Islet precursor cell (in vitro differentiated cells): Measurements from ENCODE around the gene PTPN4.
A peak's percentile ranks its signal among the peaks of the same experiment; 100 is the strongest.

Source experiments
- DNase-seq: peaks from one replicate; pipeline ENCODE4 v3.0.0-alpha.2; 2018

PTPN4 gene, protein sequence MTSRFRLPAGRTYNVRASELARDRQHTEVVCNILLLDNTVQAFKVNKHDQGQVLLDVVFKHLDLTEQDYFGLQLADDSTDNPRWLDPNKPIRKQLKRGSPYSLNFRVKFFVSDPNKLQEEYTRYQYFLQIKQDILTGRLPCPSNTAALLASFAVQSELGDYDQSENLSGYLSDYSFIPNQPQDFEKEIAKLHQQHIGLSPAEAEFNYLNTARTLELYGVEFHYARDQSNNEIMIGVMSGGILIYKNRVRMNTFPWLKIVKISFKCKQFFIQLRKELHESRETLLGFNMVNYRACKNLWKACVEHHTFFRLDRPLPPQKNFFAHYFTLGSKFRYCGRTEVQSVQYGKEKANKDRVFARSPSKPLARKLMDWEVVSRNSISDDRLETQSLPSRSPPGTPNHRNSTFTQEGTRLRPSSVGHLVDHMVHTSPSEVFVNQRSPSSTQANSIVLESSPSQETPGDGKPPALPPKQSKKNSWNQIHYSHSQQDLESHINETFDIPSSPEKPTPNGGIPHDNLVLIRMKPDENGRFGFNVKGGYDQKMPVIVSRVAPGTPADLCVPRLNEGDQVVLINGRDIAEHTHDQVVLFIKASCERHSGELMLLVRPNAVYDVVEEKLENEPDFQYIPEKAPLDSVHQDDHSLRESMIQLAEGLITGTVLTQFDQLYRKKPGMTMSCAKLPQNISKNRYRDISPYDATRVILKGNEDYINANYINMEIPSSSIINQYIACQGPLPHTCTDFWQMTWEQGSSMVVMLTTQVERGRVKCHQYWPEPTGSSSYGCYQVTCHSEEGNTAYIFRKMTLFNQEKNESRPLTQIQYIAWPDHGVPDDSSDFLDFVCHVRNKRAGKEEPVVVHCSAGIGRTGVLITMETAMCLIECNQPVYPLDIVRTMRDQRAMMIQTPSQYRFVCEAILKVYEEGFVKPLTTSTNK

DNA sequence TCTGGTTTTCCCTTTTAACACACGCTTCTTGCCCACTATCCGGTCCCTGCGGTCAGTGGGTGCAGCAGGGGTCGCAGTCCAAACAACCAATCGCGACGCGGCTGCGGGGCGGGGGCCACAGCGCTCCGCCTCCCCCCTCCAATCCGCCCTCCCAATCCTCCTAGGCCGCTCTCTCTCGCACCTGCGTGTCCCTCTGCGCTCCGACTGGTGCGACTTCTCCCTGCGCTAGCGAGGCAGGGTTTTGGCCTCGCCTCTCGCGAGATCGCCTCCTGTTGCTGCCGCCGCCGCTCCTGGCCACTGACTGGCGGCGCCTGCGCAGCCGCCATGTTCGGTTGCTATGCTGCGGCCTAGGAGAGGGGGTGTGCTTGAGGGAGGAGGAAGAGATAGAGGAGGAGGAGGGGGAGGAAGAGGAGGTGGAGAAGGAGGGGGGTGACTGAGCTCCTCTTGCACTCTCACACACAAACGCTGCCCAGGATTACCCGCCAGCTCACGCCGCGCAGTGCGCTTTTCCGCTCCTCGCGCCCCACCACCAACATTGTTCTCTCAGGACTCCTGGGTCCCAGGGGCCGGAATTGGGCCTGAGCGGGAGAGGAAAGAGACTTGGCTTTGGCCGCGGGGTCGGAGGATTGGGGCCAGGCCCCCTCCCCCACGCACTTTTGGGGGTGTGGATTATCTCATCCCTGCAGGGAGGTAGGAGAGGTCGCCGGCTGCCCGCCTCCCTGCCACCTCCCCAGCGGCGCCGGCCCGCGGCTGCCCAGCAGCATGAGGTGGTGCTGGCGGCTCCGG lies at the start of gene PTPN4:
PTPN4 (plus strand) TSS at position 472 of the 786 bp plus-strand sequence. CDS start 49,932 bp downstream, outside the sequence.
- peak; percentile 100 for DNase-seq

DNA sequence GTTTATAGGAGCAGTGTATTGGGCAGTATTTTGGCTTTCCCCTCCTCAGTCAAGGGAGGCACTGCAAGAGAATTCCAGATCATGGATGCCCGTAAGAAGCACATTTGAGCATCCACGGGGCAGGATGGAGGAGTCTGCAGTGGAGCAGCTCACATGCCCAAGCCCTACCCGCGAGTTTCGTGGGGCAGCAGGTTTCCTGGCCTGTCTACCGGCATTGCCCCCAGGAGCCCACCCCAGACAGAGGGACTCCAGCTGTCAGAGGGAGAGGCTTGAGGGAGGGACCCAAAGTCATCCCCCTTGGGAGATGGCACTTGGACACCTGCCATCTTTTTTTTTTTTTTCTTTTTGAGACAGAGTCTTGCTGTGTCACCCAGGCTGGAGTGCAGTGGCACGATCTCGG lies 49.4 kb upstream of the PTPN4 start:
- no peak for DNase-seq

DNA sequence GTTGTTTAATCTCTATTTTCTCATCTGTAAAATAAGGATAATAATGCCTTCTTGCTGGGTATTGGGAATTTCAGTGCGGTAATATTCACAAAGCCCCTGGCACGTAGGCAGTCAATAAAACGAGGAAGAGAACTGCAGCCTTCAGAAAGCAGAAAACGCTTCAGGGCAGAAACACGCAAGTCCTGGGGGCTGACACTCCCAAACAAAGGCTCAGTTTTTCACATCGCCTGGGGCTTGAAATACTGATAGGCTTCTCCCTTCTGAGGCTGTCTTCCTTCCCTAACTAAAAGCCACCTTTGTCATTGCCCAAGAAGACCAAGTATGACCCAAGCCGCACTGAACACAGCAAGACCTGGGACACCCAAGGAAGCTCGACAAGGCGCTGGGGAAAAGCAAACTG lies 48.4 kb upstream of the PTPN4 start:
- DNase-seq = no peak

DNA sequence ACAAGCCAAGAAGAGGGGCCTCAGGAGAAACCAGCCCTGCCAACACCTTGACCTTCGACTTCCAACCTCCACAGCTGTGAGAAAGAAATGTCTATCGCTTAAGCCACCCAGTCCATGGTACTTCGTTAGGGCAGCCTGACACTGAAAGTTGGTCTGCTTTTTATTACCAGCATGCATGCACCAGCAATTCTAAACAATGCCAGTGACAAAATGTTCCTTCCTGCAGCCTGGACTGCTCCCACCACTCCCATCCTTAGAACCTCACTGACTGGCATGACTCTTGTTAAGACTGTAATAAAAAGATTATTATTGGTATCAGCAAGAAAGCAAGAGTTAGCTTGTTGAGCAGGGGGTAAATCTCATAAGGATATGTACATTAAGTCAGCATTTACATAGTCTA lies 47.2 kb upstream of the PTPN4 start:
- DNase-seq = no peak

DNA sequence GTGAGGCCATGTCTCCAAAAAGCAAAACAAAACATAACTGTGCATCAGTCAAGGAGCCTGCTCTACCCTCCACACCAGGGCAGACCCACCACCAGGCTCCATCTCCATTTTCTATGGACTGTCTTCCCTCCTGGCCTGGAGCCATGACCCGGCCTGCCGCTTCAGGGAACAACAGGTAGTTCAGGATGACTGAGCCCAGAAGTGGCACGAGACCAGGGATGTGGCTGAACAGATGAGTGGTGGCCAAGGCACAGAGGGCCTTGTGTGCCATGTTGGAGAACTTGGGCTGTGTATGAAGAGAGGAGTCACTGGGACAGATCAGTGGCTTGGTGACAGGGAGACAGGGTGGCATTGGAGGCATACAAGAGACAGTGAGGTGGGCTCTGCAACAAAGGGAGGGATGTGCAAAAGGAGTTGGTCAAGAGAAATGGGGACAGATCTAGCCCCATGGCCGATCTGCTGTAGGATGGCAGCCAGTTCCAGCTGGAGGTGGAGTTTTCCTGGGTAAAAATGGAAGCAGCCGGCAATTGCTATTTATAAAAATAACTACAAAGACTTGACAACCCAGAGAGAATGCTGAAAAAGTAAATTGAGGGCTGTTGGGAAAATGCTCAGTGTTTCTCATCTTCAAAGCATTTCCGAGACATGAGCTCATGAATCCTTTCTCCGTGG lies 45.8 kb upstream of the PTPN4 start:
- DNase-seq = no peak

DNA sequence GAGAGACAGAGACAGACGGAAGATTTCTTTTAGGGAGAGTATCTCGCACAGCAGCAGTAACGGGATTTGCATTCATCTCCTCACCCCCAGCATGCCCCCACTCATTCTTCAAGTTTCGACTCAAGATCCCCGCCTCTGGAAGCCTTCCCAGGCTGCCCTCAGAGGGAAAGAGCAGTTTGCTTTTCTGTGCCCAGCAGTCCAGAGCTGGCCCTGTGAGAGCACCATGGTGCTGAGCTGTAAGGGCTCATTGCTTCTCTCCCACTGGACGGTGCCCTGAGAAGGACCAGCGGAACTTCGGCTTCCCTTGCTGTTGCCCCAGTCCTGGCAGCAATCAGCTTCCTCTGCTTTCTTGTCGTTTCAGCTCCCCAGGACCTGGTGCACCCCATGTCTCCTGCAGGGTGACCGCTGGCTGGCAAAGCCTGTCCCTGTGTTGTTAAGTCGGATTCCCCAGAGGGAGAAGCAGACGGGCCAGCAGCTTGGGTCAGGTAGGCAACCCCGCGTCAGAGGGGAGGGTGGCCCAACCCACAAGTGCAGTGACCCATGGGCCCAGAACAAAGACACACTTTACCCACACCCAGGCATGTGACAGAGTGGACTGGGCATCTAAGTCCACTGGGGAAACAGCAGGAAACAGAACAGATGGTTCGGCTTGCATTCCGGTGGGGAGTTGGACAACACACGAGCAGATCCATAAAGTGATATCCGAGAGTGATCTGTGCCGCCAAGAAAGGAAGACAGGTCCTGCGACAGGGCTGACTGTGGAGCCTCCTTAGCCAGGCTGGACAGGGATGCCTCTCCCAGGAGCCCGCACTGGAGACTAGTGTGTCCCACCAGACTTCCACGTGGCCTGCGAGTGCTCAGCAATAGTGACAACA lies 44.1 kb upstream of the PTPN4 start:
- no peak for DNase-seq

DNA sequence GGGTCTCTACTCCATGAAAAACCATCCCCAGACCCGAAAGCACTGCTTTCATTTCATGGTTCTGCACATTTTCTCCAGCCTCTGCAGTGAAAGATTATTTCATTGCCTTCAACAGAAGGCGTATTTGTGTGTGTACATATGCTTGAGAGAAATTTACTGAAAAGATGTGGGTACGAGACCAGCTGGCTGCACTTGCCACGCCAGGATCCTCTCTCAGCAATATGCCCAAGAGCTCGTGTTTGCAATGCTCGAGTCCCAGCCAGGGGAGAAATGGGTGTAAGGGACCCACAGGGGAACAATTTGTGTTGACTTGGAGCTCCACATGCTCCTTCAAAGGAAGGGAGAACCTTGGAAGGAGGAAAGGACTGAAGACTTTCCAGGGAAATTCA lies 43.4 kb upstream of the PTPN4 start:
- DNase-seq = no peak

DNA sequence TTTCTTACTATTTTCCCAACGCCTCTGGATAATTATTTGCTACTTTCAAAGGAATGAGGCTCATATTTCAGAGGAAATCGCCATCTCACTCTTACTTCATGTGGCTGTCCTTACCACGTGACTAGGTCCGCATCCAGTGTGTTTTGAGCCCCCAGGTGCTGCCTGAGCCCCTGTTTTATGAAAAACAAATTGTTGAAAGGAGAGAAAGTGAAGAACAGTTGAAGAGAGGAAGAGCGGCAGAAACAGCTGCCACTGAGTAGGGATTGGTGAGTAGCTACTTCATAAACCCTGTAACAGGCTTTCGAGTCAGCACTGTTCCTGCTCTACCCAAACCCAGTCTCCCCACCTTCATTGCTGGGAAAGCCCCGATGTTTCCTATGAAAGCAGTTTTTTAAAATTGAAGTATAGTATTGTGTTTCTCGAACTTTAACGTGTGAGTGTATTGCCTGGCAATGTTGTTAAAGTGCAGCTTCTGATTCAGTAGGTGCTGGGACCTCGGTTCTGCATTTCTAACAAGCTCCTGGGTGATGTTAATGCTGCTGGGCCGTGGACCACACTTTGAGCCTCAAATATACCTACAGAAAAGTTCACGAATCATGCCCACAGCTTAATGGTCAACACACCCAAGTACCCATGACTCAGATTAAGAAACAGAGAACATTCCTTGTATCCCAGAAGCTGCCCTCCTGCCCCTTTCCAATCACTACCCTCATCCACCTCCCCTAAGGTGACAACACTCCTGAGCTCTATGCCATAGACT lies 41.0 kb upstream of the PTPN4 start:
- DNase-seq = no peak

DNA sequence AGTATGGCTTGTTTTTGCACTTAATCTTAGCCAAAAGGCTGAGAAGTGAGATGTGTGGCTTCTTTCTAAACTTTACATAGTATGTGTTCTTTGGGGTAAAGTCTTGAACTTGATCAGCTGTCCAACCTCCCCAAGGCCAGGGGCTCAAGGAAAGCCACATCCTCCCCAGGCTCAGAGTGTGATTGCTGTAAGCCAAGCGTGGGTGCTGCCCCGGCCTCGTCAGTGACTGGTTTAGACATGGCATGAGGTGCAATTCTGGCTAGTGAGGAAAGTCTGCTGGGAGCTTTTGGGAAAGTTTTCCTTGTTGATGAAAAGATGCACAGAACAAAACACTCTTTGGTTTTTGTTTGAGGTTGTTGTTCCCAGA lies 40.5 kb upstream of the PTPN4 start:
- no peak for DNase-seq

DNA sequence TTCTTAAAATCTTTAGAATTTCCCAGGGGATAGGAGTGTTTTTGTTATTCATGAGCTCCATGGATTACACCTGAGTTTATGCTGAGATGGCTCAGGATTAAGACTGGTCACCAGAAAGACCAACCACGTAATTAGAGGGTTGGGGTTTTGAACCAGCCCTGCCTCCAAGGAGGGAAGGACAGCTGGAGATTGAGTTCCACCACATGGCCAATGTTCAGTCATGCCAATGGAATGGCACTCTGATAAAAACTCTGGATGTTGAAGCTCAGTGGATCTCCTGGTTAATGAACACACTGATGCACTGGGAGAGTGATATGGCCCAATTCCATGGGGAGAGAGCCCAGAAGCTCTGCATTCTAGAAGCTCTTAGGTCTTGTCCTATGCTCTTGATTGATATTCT lies 38.7 kb upstream of the PTPN4 start:
- no peak for DNase-seq

DNA sequence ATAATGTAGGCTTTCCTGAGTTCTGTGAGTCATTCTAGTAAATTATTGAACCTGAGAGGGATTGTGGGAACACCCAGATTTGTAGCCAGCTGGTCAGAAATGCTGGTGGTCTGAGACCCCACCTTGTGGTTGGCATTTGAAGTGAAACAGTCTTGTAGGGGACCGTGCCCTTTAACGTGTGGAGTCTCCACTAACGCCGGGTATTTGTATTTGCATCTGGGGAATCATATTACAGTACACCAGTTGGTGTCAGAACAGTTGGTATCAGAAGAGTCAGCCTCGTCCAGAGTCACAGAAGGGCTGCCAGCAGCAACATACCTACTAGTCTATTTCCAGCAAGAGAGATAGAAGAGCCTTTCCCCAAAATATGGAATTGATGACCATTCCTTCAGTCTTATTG lies 38.3 kb upstream of the PTPN4 start:
- DNase-seq = no peak

DNA sequence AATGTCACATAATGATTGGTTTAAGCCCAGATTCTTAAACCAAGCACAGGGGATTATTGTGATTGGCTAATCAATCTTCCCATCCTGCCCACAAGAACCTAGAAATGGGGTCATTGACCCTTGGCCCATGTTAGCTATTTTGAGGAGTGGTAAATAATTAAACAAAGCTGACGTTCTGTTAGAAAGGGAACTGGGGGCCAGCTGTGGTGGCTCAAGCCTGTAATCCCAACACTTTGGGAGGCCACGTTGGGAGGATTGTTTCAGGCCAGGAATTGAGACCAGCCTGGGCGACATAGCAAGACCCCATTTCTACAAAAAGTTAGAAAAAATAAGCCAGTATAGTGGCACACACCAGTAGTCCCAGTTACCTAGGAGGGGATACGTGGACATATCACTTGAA lies 37.8 kb upstream of the PTPN4 start:
- no peak for DNase-seq

DNA sequence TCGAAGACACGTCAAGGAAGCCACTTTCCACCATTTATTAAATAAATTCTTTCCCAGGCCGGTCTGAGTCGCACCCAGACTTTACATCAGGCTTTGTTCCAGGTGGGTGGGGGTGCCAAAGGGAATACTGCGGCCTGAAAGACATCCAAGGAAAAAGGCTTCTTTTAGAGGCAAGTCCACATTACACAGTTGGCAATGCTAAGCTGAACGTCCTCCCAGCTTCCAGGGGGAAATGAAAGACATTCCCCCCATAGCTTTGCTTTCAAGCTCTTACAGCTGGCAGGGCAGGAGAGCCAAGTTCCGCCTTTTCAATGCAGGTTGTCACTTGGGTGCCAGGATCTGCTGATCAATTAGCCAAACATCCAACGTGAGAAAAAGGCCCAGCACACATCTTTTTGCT lies 36.5 kb upstream of the PTPN4 start:
- DNase-seq = no peak

DNA sequence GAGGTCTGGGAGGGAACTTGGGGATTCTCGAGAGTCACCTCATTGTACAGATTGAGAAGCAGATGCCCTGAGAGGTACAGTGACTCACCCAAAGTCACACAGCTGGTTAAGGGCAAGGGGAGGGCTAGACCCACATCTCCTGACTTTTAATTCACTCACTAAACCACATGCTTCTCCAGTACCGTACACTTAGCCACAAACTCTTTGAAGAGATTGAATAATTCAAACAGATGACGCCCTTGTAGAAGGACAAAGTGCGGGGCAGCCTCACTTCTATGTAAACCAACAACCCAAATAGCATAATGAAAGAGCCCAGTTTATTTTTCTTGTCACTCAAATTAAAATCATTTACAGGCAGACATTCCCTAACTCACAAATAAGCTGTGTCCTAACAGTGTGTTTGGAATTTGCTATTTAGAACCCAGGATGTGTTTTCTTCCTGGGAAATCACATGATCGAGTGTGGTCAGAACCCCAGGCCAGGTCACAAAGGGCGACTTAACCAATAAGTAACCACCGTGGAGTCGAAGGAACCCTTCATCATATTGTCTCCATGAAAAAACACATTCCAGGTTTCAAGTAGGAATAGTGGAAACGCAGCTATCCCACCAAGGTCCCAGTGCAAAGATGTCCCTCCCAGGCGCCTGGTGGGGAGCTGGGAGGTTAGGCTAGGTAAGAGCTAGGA lies 35.8 kb upstream of the PTPN4 start:
- DNase-seq = peak; percentile 32

DNA sequence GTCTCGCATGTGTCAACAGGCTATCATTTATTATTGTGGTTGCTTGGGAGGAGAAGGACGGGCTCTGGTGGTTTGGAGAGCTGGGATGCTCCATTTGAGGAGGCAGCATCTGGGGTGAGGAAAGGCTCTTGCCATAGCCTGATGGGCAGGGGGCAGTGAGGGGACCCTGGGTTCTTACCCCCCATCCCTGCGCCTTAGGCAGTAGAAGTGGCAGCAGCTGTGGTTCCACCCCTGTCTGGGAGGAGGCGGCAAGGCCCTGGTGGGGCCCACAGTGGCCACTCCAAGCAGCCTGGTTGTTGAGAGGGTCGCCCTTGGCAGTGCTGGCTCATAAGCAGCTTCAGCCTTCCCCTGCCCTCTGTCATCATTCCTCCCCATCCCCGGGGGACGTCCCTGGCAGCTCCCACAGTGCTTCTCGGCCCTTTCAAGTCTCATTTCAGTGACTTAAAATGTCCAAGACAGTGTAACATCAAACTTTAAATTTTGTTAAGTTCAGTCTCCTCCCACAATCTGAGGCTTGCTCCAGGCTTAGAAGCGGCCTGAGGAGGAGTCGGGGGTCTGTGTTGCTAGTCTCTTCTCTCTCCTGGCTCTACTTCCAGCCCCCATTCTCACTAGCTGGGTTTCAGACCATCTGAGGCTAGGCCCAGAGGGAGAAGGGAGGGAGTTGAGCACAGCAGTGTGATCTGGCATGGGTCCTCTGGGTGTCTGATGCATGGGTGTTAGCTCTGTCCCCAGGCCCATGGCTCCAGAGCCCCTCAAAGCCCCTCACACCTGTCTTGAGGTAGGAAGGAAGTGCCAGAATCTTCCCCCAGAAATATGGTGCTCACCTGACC lies 34.9 kb upstream of the PTPN4 start:
- DNase-seq = peak; percentile 29

DNA sequence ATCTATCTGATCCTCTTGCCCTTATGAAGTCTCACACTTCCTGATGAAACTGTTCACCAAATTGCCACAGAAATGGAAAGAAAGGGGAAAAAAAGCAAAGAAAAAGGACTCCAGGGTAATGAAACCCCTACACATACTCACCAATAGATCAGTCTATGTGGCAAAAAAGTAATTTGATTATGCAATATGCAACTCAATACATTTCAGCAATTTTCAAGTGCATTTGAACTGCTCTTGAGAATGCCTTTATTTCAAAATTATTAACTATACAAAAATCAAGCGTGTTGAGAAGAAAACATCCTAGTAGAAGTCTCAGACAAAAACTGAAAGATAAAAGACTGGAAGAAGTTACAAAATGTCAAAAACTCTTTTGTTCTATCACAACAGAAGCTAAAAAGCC lies 32.2 kb upstream of the PTPN4 start:
- no peak for DNase-seq

DNA sequence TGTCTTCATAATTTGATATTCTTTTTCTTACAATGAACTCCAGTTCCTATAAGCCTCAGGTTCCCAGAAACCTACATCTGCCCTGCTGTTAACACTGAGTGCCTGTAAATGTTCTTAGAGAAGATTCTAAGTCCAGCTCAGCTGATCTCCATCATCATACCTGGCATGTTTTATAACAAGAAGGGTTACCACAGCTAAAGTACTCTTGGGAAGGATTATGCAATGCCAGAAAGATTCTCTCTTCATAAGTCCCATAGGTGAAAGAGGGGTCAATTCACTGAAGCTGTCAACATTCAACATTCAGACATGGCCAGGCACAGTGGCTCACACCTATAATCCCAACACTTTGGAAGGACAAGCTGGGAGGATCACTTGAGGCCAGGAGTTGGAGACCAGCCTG lies 31.3 kb upstream of the PTPN4 start:
- DNase-seq = no peak

DNA sequence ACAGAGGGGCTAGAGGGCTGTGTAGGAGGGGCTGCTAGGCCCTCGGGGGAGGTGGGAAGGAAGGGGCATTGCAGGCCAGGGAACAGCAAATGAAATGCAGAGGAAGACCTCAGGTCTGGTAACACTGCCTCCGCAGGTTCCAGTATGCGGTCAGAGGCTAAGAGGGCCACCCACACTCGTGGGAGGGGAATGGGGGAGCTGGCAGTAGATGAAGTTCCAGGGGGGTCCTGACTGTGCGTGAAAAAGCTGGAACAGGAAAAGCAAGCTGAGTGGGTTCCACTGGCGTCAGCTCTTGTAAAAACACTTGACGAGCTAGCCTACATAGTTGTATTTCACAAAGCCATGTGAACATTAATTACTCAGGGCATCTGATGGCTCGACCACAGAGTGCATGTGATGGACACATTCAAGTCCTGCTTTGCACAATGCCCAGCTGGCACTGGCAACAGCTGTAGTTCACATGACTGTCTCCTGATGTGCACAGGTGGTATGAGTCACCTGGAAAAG lies 29.0 kb upstream of the PTPN4 start:
- peak; percentile 51 for DNase-seq

DNA sequence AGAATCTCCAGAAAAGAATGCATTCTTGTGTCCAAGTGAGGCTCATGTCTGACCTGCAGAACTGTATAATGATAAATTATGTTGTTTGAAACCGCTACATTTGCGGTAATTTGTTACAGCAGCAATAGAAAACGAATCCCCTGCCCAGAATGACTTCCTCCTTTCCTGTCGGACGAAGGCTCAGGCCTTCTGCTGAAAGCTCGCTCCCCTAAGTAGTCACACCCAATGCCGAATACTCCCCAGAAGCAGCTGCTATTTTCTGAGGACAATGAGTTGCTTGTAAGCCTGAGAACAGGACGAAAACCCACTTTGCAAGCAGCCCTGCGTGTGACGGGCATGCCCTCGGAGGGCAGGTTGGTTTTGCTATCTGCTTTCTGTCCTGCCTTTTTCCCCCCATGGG lies 27.7 kb upstream of the PTPN4 start:
- peak; percentile 38 for DNase-seq
